PC-9 (cell line): ENCODE results near the gene WSCD1.

Experiments
- EZH2 ChIP-seq: fragments of 200-600 bp; sonication (generic); IDR thresholded peaks from 2 replicates; pipeline ENCODE4 v1.8.0; 2017; ENCODE audit warnings: antibody characterized with exemption, low read depth
- TF ChIP-seq, protein P1 (sequence below): fragments of 200-600 bp; sonication (generic); conservative IDR thresholded peaks from 2 replicates; pipeline ENCODE4 v1.6.1; 2017; ENCODE audit warnings: mixed run types, antibody characterized with exemption, mild to moderate bottlenecking, moderate library complexity

DNA sequence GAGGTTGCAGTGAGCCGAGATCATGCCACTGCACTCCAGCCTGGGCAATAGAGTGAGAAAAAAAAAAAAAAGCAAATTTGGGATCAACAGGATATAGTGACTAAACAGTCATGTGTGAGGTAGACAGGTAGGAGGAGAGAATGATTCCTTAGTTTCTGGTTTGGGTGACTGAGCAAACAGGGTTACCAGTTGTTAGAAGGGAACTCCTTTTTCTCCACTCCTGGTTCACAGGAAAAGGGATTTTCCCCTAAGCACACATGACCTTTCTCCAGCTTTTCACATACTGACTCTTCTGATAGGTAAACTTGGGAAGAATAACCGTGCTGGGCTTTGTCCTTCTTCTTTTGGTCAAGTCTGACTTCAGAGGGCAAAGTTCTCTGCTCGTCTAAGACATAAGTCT is 17.3 kb upstream of the WSCD1 start:
- TF ChIP-seq, protein P1, sequence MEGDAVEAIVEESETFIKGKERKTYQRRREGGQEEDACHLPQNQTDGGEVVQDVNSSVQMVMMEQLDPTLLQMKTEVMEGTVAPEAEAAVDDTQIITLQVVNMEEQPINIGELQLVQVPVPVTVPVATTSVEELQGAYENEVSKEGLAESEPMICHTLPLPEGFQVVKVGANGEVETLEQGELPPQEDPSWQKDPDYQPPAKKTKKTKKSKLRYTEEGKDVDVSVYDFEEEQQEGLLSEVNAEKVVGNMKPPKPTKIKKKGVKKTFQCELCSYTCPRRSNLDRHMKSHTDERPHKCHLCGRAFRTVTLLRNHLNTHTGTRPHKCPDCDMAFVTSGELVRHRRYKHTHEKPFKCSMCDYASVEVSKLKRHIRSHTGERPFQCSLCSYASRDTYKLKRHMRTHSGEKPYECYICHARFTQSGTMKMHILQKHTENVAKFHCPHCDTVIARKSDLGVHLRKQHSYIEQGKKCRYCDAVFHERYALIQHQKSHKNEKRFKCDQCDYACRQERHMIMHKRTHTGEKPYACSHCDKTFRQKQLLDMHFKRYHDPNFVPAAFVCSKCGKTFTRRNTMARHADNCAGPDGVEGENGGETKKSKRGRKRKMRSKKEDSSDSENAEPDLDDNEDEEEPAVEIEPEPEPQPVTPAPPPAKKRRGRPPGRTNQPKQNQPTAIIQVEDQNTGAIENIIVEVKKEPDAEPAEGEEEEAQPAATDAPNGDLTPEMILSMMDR, result no peak
- TF ChIP-seq EZH2, result no peak
